CD4-positive, alpha-beta T cell (primary cell): ENCODE measurements around the gene GKN2. TPM values are rescaled to one million over a fixed set of nuclear protein-coding genes. Genes with fewer than 3 reads are reported as not detected.

Experiments
- ATAC-seq: fragments of 200-7000 bp; cut with Tn5 transposase; one replicate; pipeline ENCODE4 v1.10.0; 2022; ENCODE audit warnings: mild to moderate bottlenecking; ENCODE audit not compliant: poor library complexity
- CTCF ChIA-PET: fragments of 350-600 bp; sonication (Branson Sonifier 250); formaldehyde crosslinking; loops from one replicate; lab custom pipeline; 2021; ENCODE audit warnings: antibody characterized with exemption, inconsistent platforms; lab: Charles Lee
- POLR2A ChIA-PET: fragments of 350-600 bp; sonication (Branson Sonifier 250); formaldehyde crosslinking; loops from one replicate; lab custom pipeline; 2021; ENCODE audit warnings: antibody characterized with exemption, inconsistent platforms; lab: Charles Lee
- DNase-seq, 14 experiments: peaks; one replicate each; pipeline ENCODE4 v3.0.0-alpha.2; 2013 to 2020; ENCODE audit warnings: mixed read lengths in 2 of 14
- H3K27ac ChIP-seq, 2 donors: one replicate each; pipeline versions ENCODE4 v1.5.1 to v1.7.0; 2013; ENCODE audit warnings: low read length in 2 of 2, low read depth in 1 of 2, mild to moderate bottlenecking in 1 of 2
- H3K27me3 ChIP-seq, 2 experiments: 1 replicate in 1 of 2; 2 replicates in 1 of 2; pipeline versions ENCODE4 v1.6.1 to v1.7.0; 2013; ENCODE audit warnings: low read length in 2 of 2, control low read depth in 1 of 2, mild to moderate bottlenecking in 1 of 2, moderate library complexity in 1 of 2; ENCODE audit not compliant: insufficient read depth in 2 of 2, control insufficient read depth in 1 of 2
- H3K36me3 ChIP-seq: one replicate; pipeline ENCODE4 v1.6.1; 2013; ENCODE audit warnings: low read length, control low read depth; ENCODE audit not compliant: insufficient read depth
- H3K4me1 ChIP-seq: one replicate; pipeline ENCODE4 v1.6.1; 2013; ENCODE audit warnings: low read length, control low read depth; ENCODE audit not compliant: insufficient read depth
- H3K4me3 ChIP-seq: one replicate; pipeline ENCODE4 v1.5.1; 2013; ENCODE audit warnings: mild to moderate bottlenecking, low read length, moderate library complexity
- H3K9me3 ChIP-seq, 2 experiments: 1 replicate in 1 of 2; 2 replicates in 1 of 2; pipeline versions ENCODE4 v1.6.1 to v1.7.0; 2013; ENCODE audit warnings: low read length in 2 of 2, mild to moderate bottlenecking in 2 of 2, control low read depth in 1 of 2, moderate library complexity in 1 of 2; ENCODE audit not compliant: control insufficient read depth in 1 of 2, insufficient read depth in 1 of 2
- H3K27ac Mint-ChIP-seq: one replicate; pipeline ENCODE4 v1.8.0; 2020; ENCODE audit warnings: mixed read lengths
- H3K27me3 Mint-ChIP-seq: one replicate; pipeline ENCODE4 v1.8.0; 2021; ENCODE audit warnings: mixed read lengths
- H3K36me3 Mint-ChIP-seq: one replicate; pipeline ENCODE4 v1.8.0; 2021; ENCODE audit warnings: low read depth, mixed read lengths
- H3K4me1 Mint-ChIP-seq: one replicate; pipeline ENCODE4 v1.8.0; 2021; ENCODE audit warnings: low read depth, mixed read lengths
- H3K4me3 Mint-ChIP-seq: one replicate; pipeline ENCODE4 v1.8.0; 2020; ENCODE audit warnings: mild to moderate bottlenecking, mixed read lengths
- H3K9me3 Mint-ChIP-seq: one replicate; pipeline ENCODE4 v1.8.0; 2020; ENCODE audit warnings: mixed read lengths
- CTCF ChIP-seq: fragments of 200-600 bp; IDR thresholded peaks from one replicate; pipeline ENCODE4 v1.8.0; 2022; ENCODE audit warnings: antibody characterized with exemption, mild to moderate bottlenecking
- intact Hi-C, 2 experiments: fragments of 100-400 bp; cut with DNase I in 1 of 2; cut with micrococcal nuclease in 1 of 2; formaldehyde crosslinking; loops; one replicate each; pipeline versions ENCODE4 v1.15.1 to v1.9.0; 2023 to 2025; cut with DNase I, micrococcal nuclease
- total RNA-seq, 174 experiments: library from RNA in 2 of 174; stranded (reverse) in 2 of 174; gene quantifications; one replicate each; pipeline ENCODE4 v1.2.3 and lab custom pipeline; 2021 to 2026

Gene GKN2
- total RNA-seq, 2 experiments from 2014 or later = not detected

- Mint-ChIP-seq H3K4me3 (no peak overlapping the region), H3K27me3 (peaks cover 5% of the 10 kb centered on the region), H3K36me3 (no peaks in the 10 kb centered on the region), H3K27ac (no peak overlapping the region), H3K4me1 (no peaks in the 10 kb centered on the region), H3K9me3 (no peaks in the 10 kb centered on the region)
- intact Hi-C loops = no loop called here
- no peak for TF ChIP-seq CTCF
- CTCF ChIA-PET = no interaction called here
- Histone ChIP-seq H3K27ac (no peak overlapping the region), H3K36me3 (no peaks in the 10 kb centered on the region), H3K4me1 (no peaks in the 10 kb centered on the region), H3K27me3 (peaks cover 0 to 6% of the 10 kb centered on the region in 2 experiments), H3K4me3 (no peak overlapping the region), H3K9me3 (no peaks in the 10 kb centered on the region)
- DNase-seq (no peak), ATAC-seq (no peak)
- POLR2A ChIA-PET = no interaction called here
Measured at GRCh38 chr2:68969736-68970490, 17.2 kb upstream of the GKN2 start.

GRCh38 chr2:68968221-68968620 lies 15.5 kb upstream of the GKN2 start:
- H3K27me3 ChIP-seq = no peaks in the 10 kb centered on the region
- H3K4me1 ChIP-seq = no peaks in the 10 kb centered on the region
- H3K9me3 Mint-ChIP-seq = no peaks in the 10 kb centered on the region
- ChIA-PET CTCF (no interaction called here), POLR2A (no interaction called here)
- DNase-seq = no peak
- no peak overlapping the region for H3K27ac Mint-ChIP-seq
- intact Hi-C loops = no loop called here
- H3K4me1 Mint-ChIP-seq = no peaks in the 10 kb centered on the region
- H3K36me3 Mint-ChIP-seq = no peaks in the 10 kb centered on the region
- TF ChIP-seq CTCF = no peak
- H3K4me3 Mint-ChIP-seq = no peak overlapping the region
- H3K27me3 Mint-ChIP-seq = peaks cover 4% of the 10 kb centered on the region
- ATAC-seq = no peak
- no peak overlapping the region for H3K4me3 ChIP-seq
- H3K36me3 ChIP-seq = no peaks in the 10 kb centered on the region
- no peak overlapping the region for H3K27ac ChIP-seq
- H3K9me3 ChIP-seq = no peaks in the 10 kb centered on the region

GRCh38 chr2:68964282-68964681 lies 11.6 kb upstream of the GKN2 start:
- Histone ChIP-seq H3K27ac (no peak overlapping the region), H3K27me3 (peaks cover 0 to 4% of the 10 kb centered on the region in 2 experiments), H3K9me3 (no peaks in the 10 kb centered on the region), H3K36me3 (no peaks in the 10 kb centered on the region), H3K4me1 (no peaks in the 10 kb centered on the region), H3K4me3 (no peak overlapping the region)
- ATAC-seq (no peak), DNase-seq (no peak)
- ChIA-PET CTCF (no interaction called here), POLR2A (no interaction called here)
- H3K4me1 Mint-ChIP-seq = no peaks in the 10 kb centered on the region
- no peaks in the 10 kb centered on the region for H3K36me3 Mint-ChIP-seq
- peaks cover 12% of the 10 kb centered on the region for H3K27me3 Mint-ChIP-seq
- H3K9me3 Mint-ChIP-seq = no peaks in the 10 kb centered on the region
- no peak overlapping the region for H3K27ac Mint-ChIP-seq
- no peak overlapping the region for H3K4me3 Mint-ChIP-seq
- TF ChIP-seq CTCF = no peak
- intact Hi-C loops = no loop called here
